Fibroblast of the aortic adventitia (primary cell): ENCODE results near the gene ADAMTS2. TPM values are rescaled to one million over a fixed set of nuclear protein-coding genes. Genes with fewer than 3 reads are reported as not detected.

Experiments used
- DNase-seq: peaks from one replicate; pipeline ENCODE4 v3.0.0-alpha.2; 2010; ENCODE audit warnings: low read depth
- H3K4me3 ChIP-seq: 2 replicates; pipeline ENCODE4 v1.5.1; 2011; ENCODE audit warnings: low read depth, mild to moderate bottlenecking, control low read depth, low read length, moderate library complexity
- CTCF ChIP-seq: IDR thresholded peaks from 2 replicates; pipeline ENCODE4 v1.5.1; 2011; ENCODE audit warnings: mild to moderate bottlenecking, low read length, control low read depth, inconsistent platforms; ENCODE audit not compliant: insufficient read depth
- total RNA-seq: library from RNA; depleted of rRNA; stranded (reverse); fragments of >200 nt; gene quantifications from 2 replicates; pipeline ENCODE4 v1.2.3, GENCODE V29; 2012; ENCODE audit warnings: low replicate concordance

Gene ADAMTS2
- total RNA-seq, 1 donor: 25.8 TPM

GRCh38 chr5:179310439-179311090, 34.7 kb downstream of the ADAMTS2 start:
- H3K4me3 ChIP-seq: no peak overlapping the region
- TF ChIP-seq CTCF: no peak
- DNase-seq: no peak

- TF ChIP-seq CTCF: no peak
- H3K4me3 ChIP-seq: no peak overlapping the region
- no peak for DNase-seq
Observed at GRCh38 chr5:179309751-179310320, 35.4 kb downstream of the ADAMTS2 start.

DNA sequence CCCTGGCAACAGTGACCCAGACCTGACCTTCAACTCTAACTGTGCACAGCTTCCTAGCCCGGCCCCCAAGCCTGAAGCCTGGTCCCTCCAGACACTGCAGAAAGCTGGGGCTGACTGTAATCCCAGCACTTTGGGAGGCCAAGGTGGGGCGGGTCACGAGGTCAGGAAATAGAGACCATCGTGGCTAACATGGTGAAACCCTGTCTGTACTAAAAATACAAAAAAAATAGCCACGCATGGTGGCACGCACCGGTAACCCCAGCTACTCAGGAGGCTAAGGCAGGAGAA, 35.9 kb downstream of the ADAMTS2 start:
- no peak for TF ChIP-seq CTCF
- no peak for DNase-seq
- no peak overlapping the region for H3K4me3 ChIP-seq

DNA sequence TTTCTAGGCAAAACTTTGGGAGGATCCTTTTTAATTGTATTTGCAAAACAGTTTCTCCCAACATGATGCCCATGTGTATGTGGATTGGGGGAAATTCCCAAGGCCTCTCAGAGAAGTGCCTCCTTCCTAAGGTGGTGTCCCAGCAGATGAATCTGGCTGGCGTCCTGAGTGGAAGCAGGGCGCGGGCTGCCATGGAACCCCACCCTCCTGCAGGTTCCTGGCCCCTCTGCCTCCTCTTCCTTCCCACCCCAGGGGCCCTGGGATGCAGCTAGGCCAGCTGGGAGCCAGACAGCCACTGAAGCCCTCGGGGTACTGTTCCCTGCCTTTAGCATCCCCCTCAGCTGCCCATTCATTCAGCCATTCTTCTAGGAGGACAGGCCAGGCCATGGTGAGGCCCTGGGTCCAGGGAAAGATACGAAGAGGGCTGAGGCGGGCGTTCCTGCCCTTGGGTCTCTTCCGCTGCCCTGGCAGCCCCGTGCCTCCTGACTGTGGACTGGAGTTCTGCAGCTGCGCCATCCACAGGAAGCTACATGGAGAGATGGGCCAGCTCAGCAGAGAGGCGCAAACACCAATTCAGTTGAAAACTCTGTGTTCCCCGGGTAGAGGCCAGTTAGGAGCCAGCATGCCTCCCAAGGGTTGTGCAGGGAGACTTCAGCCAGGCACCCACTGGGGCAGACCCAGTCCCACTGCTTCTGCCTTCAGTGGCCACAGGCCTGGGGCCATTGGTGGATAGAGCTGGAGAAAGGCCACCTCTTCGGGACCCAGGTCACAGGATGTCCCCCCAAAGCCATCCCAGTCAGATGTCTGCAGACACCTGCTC, 36.5 kb downstream of the ADAMTS2 start:
- DNase-seq: no peak
- TF ChIP-seq CTCF: no peak
- no peak overlapping the region for H3K4me3 ChIP-seq

DNA sequence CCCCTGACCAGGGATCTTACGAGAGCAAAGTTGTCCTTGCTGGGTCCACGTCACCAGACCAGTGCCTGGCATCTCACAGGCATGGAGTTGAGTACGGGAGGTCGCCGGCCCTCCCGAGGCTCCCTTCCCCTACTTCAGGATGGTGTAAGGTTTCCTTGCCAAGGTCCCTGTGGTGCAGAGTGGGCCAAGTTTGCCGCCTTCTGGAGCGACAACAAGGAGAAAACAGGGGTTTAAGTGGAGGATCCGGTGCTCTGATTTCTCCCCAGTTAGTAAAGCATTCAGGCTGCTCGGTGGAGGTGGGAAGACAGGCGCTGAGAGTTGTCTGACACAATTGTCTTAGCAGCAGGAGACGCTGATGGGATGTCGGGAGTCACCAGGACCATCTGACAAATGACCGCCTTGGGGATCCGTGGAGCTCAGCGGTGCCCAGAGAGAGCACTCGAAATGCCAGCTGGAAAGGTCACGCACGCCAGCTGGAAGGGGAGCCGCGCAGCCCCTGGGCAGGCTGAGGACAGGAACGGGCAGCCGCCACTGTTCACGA, 37.3 kb downstream of the ADAMTS2 start:
- TF ChIP-seq CTCF: no peak
- H3K4me3 ChIP-seq: no peak overlapping the region
- DNase-seq: no peak

GRCh38 chr5:179307013-179307800, 38.1 kb downstream of the ADAMTS2 start:
- DNase-seq: no peak
- no peak for TF ChIP-seq CTCF
- H3K4me3 ChIP-seq: no peak overlapping the region
